HEK293T (cell line): ENCODE measurements around the gene KCNK10.

Experiments used
- CTCF ChIA-PET: fragments of 350-600 bp; formaldehyde crosslinking; extraction: SDS; loops from one replicate; lab custom pipeline; 2021; ENCODE audit warnings: antibody characterized with exemption, inconsistent platforms; lab: Yijun Ruan, JAX
- POLR2A ChIA-PET: fragments of 350-600 bp; formaldehyde crosslinking; extraction: SDS; loops from one replicate; lab custom pipeline; 2020; ENCODE audit warnings: antibody characterized with exemption, inconsistent platforms; lab: Yijun Ruan, JAX
- DNase-seq: peaks from one replicate; pipeline ENCODE4 v3.0.0; 2012; ENCODE audit warnings: mixed read lengths; ENCODE audit errors: extremely low spot score
- ARNT ChIP-seq: fragments of 450-650 bp; IDR thresholded peaks from 2 replicates; pipeline ENCODE4 v1.6.1; 2017; ENCODE audit warnings: mild to moderate bottlenecking
- BHLHE40 ChIP-seq: fragments of 450-650 bp; IDR thresholded peaks from 2 replicates; pipeline ENCODE4 v1.6.1; 2016; ENCODE audit warnings: mild to moderate bottlenecking, moderate library complexity, borderline replicate concordance
- CTBP1 ChIP-seq: fragments of 450-650 bp; IDR thresholded peaks from 2 replicates; pipeline ENCODE4 v1.6.1; 2016; ENCODE audit warnings: borderline replicate concordance
- ELF4 ChIP-seq: fragments of 450-650 bp; IDR thresholded peaks from 2 replicates; pipeline ENCODE4 v1.6.1; 2017; ENCODE audit warnings: antibody characterized with exemption
- FOXA1 ChIP-seq: fragments of 450-650 bp; IDR thresholded peaks from 2 replicates; pipeline ENCODE4 v1.6.1; 2016; ENCODE audit warnings: mild to moderate bottlenecking
- FOXK2 ChIP-seq: fragments of 450-650 bp; IDR thresholded peaks from 2 replicates; pipeline ENCODE4 v1.6.1; 2016; ENCODE audit warnings: mild to moderate bottlenecking
- FOXM1 ChIP-seq: fragments of 450-650 bp; IDR thresholded peaks from 2 replicates; pipeline ENCODE4 v1.6.1; 2017; ENCODE audit warnings: mild to moderate bottlenecking, borderline replicate concordance
- HDGF ChIP-seq: fragments of 450-650 bp; IDR thresholded peaks from 2 replicates; pipeline ENCODE4 v1.6.1; 2017; ENCODE audit warnings: antibody characterized with exemption, borderline replicate concordance
- L3MBTL2 ChIP-seq: fragments of 450-650 bp; conservative IDR thresholded peaks from 2 replicates; pipeline ENCODE4 v1.6.1; 2016; ENCODE audit warnings: mild to moderate bottlenecking
- LEF1 ChIP-seq: fragments of 450-650 bp; IDR thresholded peaks from 2 replicates; pipeline ENCODE4 v1.6.1; 2017; ENCODE audit warnings: mild to moderate bottlenecking, borderline replicate concordance
- NFRKB ChIP-seq: fragments of 450-650 bp; IDR thresholded peaks from 2 replicates; pipeline ENCODE4 v1.6.1; 2016; ENCODE audit warnings: mild to moderate bottlenecking, moderate library complexity
- SP1 ChIP-seq: fragments of 450-650 bp; IDR thresholded peaks from 2 replicates; pipeline ENCODE4 v1.6.1; 2017
- SUZ12 ChIP-seq: fragments of 450-650 bp; IDR thresholded peaks from 2 replicates; pipeline ENCODE4 v1.6.1; 2016; ENCODE audit warnings: mild to moderate bottlenecking
- TARDBP ChIP-seq: fragments of 450-650 bp; IDR thresholded peaks from 2 replicates; pipeline ENCODE4 v1.6.1; 2016
- ZNF384 ChIP-seq: fragments of 450-650 bp; IDR thresholded peaks from 2 replicates; pipeline ENCODE4 v1.6.1; 2016
- TF ChIP-seq, protein P1 (sequence below): fragments of 450-650 bp; IDR thresholded peaks from 2 replicates; pipeline ENCODE4 v1.6.1; 2016

Gene KCNK10

DNA sequence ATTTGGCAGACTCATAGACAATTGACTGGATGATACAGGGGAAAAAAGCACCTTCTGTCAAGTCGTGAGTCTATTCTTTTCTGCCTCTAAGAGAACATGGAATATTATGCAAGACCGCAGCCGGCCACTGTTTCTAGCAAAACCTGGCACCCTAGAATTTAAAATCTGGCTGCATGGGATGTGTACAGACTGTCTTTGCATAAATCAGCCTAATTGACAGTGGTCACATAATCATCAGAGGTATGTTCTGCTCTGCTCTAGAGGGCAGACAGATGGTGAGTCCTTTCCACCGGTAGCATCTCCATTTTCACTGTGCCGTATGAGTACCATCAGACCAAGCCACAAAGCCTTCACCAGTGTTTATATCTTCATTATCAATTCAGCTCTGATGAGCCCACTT, 80.6 kb downstream of the KCNK10 start:
- TF ChIP-seq FOXK2, result no peak
- POLR2A ChIA-PET, result no interaction called here

GRCh38 chr14:88241810-88242209, 81.3 kb downstream of the KCNK10 start:
- ChIA-PET POLR2A (no interaction called here), CTCF (no interaction called here)
- no peak for DNase-seq
- TF ChIP-seq HDGF (no peak), CTBP1 (no peak), FOXM1 (no peak), TARDBP (no peak), ARNT (no peak), SP1 (no peak), ELF4 (no peak), L3MBTL2 (no peak), NFRKB (no peak)

More for the DNA sequence above, 80.6 kb downstream of the KCNK10 start:
- DNase-seq, result no peak
- CTCF ChIA-PET, result no interaction called here

DNA sequence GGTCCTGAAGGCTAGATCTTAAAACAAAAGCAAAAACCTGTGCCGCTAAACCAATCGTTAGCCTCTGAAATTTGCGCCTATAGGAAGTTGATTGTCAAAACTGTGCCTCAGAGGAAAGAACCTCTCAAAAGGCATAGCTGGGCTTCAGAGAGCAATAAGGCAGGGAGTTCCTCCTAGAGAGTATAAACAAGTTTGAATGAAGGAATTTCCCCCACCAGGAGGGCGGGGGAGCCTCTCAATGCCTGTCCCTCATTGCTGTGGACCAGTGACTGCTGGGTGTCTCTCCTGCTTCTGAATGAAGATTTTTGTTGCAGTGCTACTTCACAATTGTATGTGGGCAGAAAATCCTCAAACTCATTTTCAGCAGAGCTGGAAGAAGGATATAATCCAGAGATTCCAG, 88.6 kb downstream of the KCNK10 start:
- CTCF ChIA-PET, result interaction anchor here (1.0 to 2.0 kb wide), 3 partner anchors 11 to 220 kb away, joined by 5 to 9 read pairs (median 6); no protein-coding TSS in a partner anchor
- no peak for DNase-seq
- POLR2A ChIA-PET, result no interaction called here
- TF ChIP-seq L3MBTL2 (no peak), FOXA1 (no peak), ARNT (no peak), FOXM1 (no peak), BHLHE40 (no peak), SP1 (no peak)

GRCh38 chr14:88233915-88234314, 89.2 kb downstream of the KCNK10 start:
- ChIA-PET POLR2A (no interaction called here), CTCF (interaction anchor here (1.0 to 3.2 kb wide), 4 partner anchors 11 to 220 kb away, joined by 5 to 15 read pairs (median 8); no protein-coding TSS in a partner anchor)
- peak; percentile 32 for DNase-seq

GRCh38 chr14:88232771-88233170, 90.3 kb downstream of the KCNK10 start:
- no peak for TF ChIP-seq FOXM1
- no peak for TF ChIP-seq ELF4
- TF ChIP-seq LEF1, result no peak
- TF ChIP-seq, protein P1, sequence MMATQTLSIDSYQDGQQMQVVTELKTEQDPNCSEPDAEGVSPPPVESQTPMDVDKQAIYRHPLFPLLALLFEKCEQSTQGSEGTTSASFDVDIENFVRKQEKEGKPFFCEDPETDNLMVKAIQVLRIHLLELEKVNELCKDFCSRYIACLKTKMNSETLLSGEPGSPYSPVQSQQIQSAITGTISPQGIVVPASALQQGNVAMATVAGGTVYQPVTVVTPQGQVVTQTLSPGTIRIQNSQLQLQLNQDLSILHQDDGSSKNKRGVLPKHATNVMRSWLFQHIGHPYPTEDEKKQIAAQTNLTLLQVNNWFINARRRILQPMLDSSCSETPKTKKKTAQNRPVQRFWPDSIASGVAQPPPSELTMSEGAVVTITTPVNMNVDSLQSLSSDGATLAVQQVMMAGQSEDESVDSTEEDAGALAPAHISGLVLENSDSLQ, result no peak
- TF ChIP-seq CTBP1, result no peak
- no peak for TF ChIP-seq ZNF384
- no peak for TF ChIP-seq NFRKB
- ChIA-PET POLR2A (no interaction called here), CTCF (interaction anchor here (3.2 kb wide), 1 partner anchor 43 kb away, joined by 15 read pairs; no protein-coding TSS in a partner anchor)
- DNase-seq, result no peak

More at GRCh38 chr14:88233915-88234314, 89.2 kb downstream of the KCNK10 start:
- TF ChIP-seq FOXA1, result no peak
- TF ChIP-seq SUZ12, result no peak
- TF ChIP-seq, protein P1, result no peak
- TF ChIP-seq FOXM1, result no peak
- no peak for TF ChIP-seq BHLHE40
- no peak for TF ChIP-seq TARDBP
- no peak for TF ChIP-seq CTBP1
- TF ChIP-seq LEF1, result no peak
- TF ChIP-seq FOXK2, result no peak
- no peak for TF ChIP-seq ELF4

GRCh38 chr14:88231603-88232002, 91.5 kb downstream of the KCNK10 start:
- POLR2A ChIA-PET, result no interaction called here
- CTCF ChIA-PET, result interaction anchor here (3.2 kb wide), 1 partner anchor 41 kb away, joined by 15 read pairs; no protein-coding TSS in a partner anchor
- no peak for DNase-seq
- TF ChIP-seq, protein P1, result no peak
- no peak for TF ChIP-seq FOXA1
- TF ChIP-seq FOXK2, result no peak
- no peak for TF ChIP-seq TARDBP
- no peak for TF ChIP-seq SUZ12
- no peak for TF ChIP-seq ELF4
- TF ChIP-seq SP1, result no peak
- TF ChIP-seq ZNF384, result no peak
- no peak for TF ChIP-seq NFRKB
- no peak for TF ChIP-seq ARNT
- TF ChIP-seq HDGF, result no peak
- no peak for TF ChIP-seq CTBP1
- no peak for TF ChIP-seq BHLHE40
- no peak for TF ChIP-seq L3MBTL2
- no peak for TF ChIP-seq LEF1
- no peak for TF ChIP-seq FOXM1

DNA sequence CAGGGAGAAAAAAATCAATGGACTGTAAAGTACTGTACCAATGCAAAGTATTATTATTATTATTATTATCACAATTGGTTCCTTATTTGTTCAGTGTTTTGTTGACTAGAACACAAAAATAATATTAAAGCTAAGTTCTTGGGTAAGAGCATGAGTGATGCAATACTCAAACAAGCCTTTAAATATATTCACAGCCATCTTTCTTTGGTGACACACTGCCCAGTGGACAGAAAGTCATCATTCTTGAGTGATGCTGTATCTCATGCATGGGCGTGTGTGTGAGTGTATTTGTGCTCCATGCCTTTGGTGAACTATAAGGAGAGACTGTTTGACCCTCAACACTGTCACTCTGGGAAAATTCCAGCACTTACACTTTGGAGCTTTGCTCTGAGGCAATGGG, 93.6 kb downstream of the KCNK10 start:
- CTCF ChIA-PET, result interaction anchor here (1.4 kb wide), 1 partner anchor 40 kb away, joined by 6 read pairs; no protein-coding TSS in a partner anchor

More for the DNA sequence above, 93.6 kb downstream of the KCNK10 start:
- DNase-seq, result no peak
- TF ChIP-seq FOXK2 (no peak), TARDBP (no peak), ZNF384 (no peak), SUZ12 (no peak), SP1 (no peak)
- TF ChIP-seq, protein P1, result no peak
- POLR2A ChIA-PET, result no interaction called here
